Gastrocnemius medialis (tissue), 4 donors: ENCODE data around the gene SYPL2. TPM values are rescaled to one million over a fixed set of nuclear protein-coding genes. Genes with fewer than 3 reads are reported as not detected.

Source experiments
- ATAC-seq, 2 donors: fragments of 150-250 bp; one replicate each; pipeline ENCODE4 v1.9.1; 2016
- DNase-seq, 2 donors: peaks; one replicate each; pipeline ENCODE4 v3.0.0-alpha.2; 2019
- H3K27ac ChIP-seq, 4 donors: fragments of 200-600 bp; sonication (generic); 1 replicate in 1 of 4; 2 replicates in 3 of 4; pipeline ENCODE4 v1.5.1; 2016 to 2018; ENCODE audit warnings: mild to moderate bottlenecking in 2 of 4, moderate library complexity in 1 of 4
- H3K27me3 ChIP-seq, 3 donors: fragments of 200-600 bp; sonication (generic) in 2 of 3; 1 replicate in 1 of 3; 2 replicates in 2 of 3; pipeline versions ENCODE4 v1.5.1 to v1.6.0; 2016 to 2019; ENCODE audit warnings: mild to moderate bottlenecking in 1 of 3, moderate library complexity in 1 of 3
- H3K36me3 ChIP-seq, 2 donors: fragments of 200-600 bp; sonication (generic) in 1 of 2; one replicate each; pipeline ENCODE4 v1.5.1; 2017 to 2018
- H3K4me1 ChIP-seq, 2 donors: fragments of 200-600 bp; sonication (generic) in 1 of 2; one replicate each; pipeline ENCODE4 v1.5.1; 2016 to 2017; ENCODE audit warnings: mild to moderate bottlenecking in 2 of 2
- H3K4me3 ChIP-seq, 4 donors: fragments of 200-600 bp; sonication (generic) in 3 of 4; 1 replicate in 1 of 4; 2 replicates in 3 of 4; pipeline ENCODE4 v1.5.1; 2016 to 2019; ENCODE audit warnings: mild to moderate bottlenecking in 2 of 4
- H3K9me3 ChIP-seq, 3 donors: fragments of 200-600 bp; sonication (generic) in 2 of 3; 1 replicate in 1 of 3; 2 replicates in 2 of 3; pipeline ENCODE4 v1.5.1; 2016 to 2019
- CTCF ChIP-seq, 5 experiments: fragments of 450-650 bp in 3 of 5; fragments of 200-600 bp in 2 of 5; sonication (generic) in 2 of 5; IDR thresholded peaks in 4 of 5; conservative IDR thresholded peaks in 1 of 5; 1 replicate in 4 of 5; 2 replicates in 1 of 5; pipeline ENCODE4 v1.5.1; 2016 to 2019; ENCODE audit warnings: antibody characterized with exemption in 5 of 5, mild to moderate bottlenecking in 3 of 5, moderate library complexity in 3 of 5
- POLR2A ChIP-seq, 2 donors: fragments of 450-650 bp; IDR thresholded peaks; one replicate each; pipeline ENCODE4 v1.6.1; 2017; ENCODE audit warnings: antibody characterized with exemption in 2 of 2, mild to moderate bottlenecking in 2 of 2, moderate library complexity in 2 of 2
- in situ Hi-C, 4 donors: fragments of 200-750 bp; cut with MboI; loops; one replicate each; pipeline versions ENCODE4 v1.15.0 to v1.8.0; 2017; ENCODE audit warnings: low sequenced_read_pairs in 4 of 4
- intact Hi-C: fragments of 100-400 bp; cut with DNase I; formaldehyde crosslinking; loops from one replicate; pipeline ENCODE4 v1.15.1; 2023; ENCODE audit warnings: low total_unique reads
- total RNA-seq, 4 donors: library from RNA; depleted of rRNA; stranded (reverse); fragments of >200 nt; gene quantifications; one replicate each; pipeline versions ENCODE4 v1.1.0 to v1.2.3, GENCODE V29; 2016

SYPL2 gene
- total RNA-seq, 4 donors from 2014 or later, result 15.7 to 127 (median 83.7) TPM

GRCh38 chr1:109499081-109499480, 32.7 kb downstream of the SYPL2 start:
- peaks cover 7 to 11% of the 10 kb centered on the region in 2 donors for H3K4me1 ChIP-seq
- ATAC-seq (no peak), DNase-seq (no peak)
- H3K27me3 ChIP-seq, result no peaks in the 10 kb centered on the region
- peak overlapping the region in 2 of 4 donors; percentile 3 to 46 for H3K27ac ChIP-seq
- in situ Hi-C loops, result loop anchor here in 2 of 4 donors (5.0 kb wide), 1 partner anchor 33 kb away; no protein-coding TSS in a partner anchor
- H3K4me3 ChIP-seq, result no peak overlapping the region
- intact Hi-C loops, result no loop called here
- H3K9me3 ChIP-seq, result no peaks in the 10 kb centered on the region
- TF ChIP-seq CTCF (IDR thresholded peaks at IDR 0.05 in 4 of 5, conservative IDR thresholded peaks at IDR 0.05 in 1 of 5) (no peak), POLR2A (IDR thresholded peaks at IDR 0.05) (no peak)
- peaks cover 0 to 28% of the 10 kb centered on the region in 2 donors for H3K36me3 ChIP-seq

GRCh38 chr1:109499661-109500536, 33.6 kb downstream of the SYPL2 start:
- no peak overlapping the region for H3K4me3 ChIP-seq
- H3K36me3 ChIP-seq, result peaks cover 0 to 28% of the 10 kb centered on the region in 2 donors
- in situ Hi-C loops (loop anchor here in 2 of 4 donors (5.0 kb wide), 1 partner anchor 32 kb away; no protein-coding TSS in a partner anchor), intact Hi-C loops (no loop called here)
- H3K4me1 ChIP-seq, result peaks cover 3 to 4% of the 10 kb centered on the region in 2 donors
- no peaks in the 10 kb centered on the region for H3K9me3 ChIP-seq
- peak; percentile 34 to 39 for ATAC-seq
- DNase-seq, result peak in 1 of 2 donors; percentile 59
- H3K27me3 ChIP-seq, result no peaks in the 10 kb centered on the region
- TF ChIP-seq CTCF (IDR thresholded peaks at IDR 0.05 in 4 of 5, conservative IDR thresholded peaks at IDR 0.05 in 1 of 5) (peak in 4 of 5 experiments; percentile 30 to 53 (median 42)), POLR2A (IDR thresholded peaks at IDR 0.05) (no peak)
- H3K27ac ChIP-seq, result peak overlapping the region in 2 of 4 donors; percentile 3 to 46

- H3K36me3 ChIP-seq, result peaks cover 0 to 22% of the 10 kb centered on the region in 2 donors
- H3K4me3 ChIP-seq, result no peak overlapping the region
- peaks cover 0 to 10% of the 10 kb centered on the region in 2 donors for H3K4me1 ChIP-seq
- H3K27ac ChIP-seq, result peak overlapping the region in 1 of 4 donors; percentile 33
- no peaks in the 10 kb centered on the region for H3K27me3 ChIP-seq
- no peak for DNase-seq
- TF ChIP-seq POLR2A (IDR thresholded peaks at IDR 0.05), result no peak
- no peak for TF ChIP-seq CTCF (IDR thresholded peaks at IDR 0.05 in 4 of 5, conservative IDR thresholded peaks at IDR 0.05 in 1 of 5)
- intact Hi-C loops (no loop called here), in situ Hi-C loops (no loop called here)
- ATAC-seq, result no peak
- H3K9me3 ChIP-seq, result no peaks in the 10 kb centered on the region
Measured at GRCh38 chr1:109500941-109501381, 34.6 kb downstream of the SYPL2 start.

GRCh38 chr1:109501644-109502363, 35.5 kb downstream of the SYPL2 start:
- peaks cover 0 to 14% of the 10 kb centered on the region in 2 donors for H3K36me3 ChIP-seq
- DNase-seq, result no peak
- TF ChIP-seq POLR2A (IDR thresholded peaks at IDR 0.05) (no peak), CTCF (IDR thresholded peaks at IDR 0.05 in 4 of 5, conservative IDR thresholded peaks at IDR 0.05 in 1 of 5) (no peak)
- H3K9me3 ChIP-seq, result no peaks in the 10 kb centered on the region
- no peaks in the 10 kb centered on the region for H3K27me3 ChIP-seq
- H3K4me1 ChIP-seq, result peaks cover 0 to 15% of the 10 kb centered on the region in 2 donors
- in situ Hi-C loops (no loop called here), intact Hi-C loops (no loop called here)
- ATAC-seq, result no peak
- no peak overlapping the region for H3K27ac ChIP-seq
- H3K4me3 ChIP-seq, result no peak overlapping the region
